ENCODE data around the gene VWF. TPM values are rescaled to one million over a fixed set of nuclear protein-coding genes. Genes with fewer than 3 reads are reported as not detected.

VWF gene
- total and polyA plus RNA-seq, 2 donors (not counting 3 experiments of a cell fraction or from before 2014, with no cell fraction given): 1,041 to 2,328 TPM

- H3K9ac ChIP-seq (replicated peaks; ENCODE audit: extremely low read depth, insufficient read depth, low read length): no peak overlapping the region
- H3K4me1 ChIP-seq (ENCODE audit: control insufficient read depth, extremely low read depth, insufficient read depth, low read length): peaks cover 5% of the 10 kb centered on the region
- no TSS peak for BruUV-seq (replicated peaks)
- H3K79me2 ChIP-seq (ENCODE audit: control insufficient read depth, insufficient read depth, low read length): no peaks in the 10 kb centered on the region
- no peaks in the 10 kb centered on the region for H3K9me1 ChIP-seq (replicated peaks; ENCODE audit: control insufficient read depth, extremely low read depth, insufficient read depth, low read length)
- ChIA-PET POLR2A (no interaction called here), CTCF (no interaction called here)
- H3K27ac ChIP-seq (ENCODE audit: insufficient read depth, low read depth, low read length): no peak overlapping the region
- H3K9me3 ChIP-seq (replicated peaks; ENCODE audit: control insufficient read depth, insufficient read depth, low read length): no peaks in the 10 kb centered on the region
- DNase-seq (ENCODE audit: low read depth, low spot score) (no peak), FAIRE-seq (peak; percentile 43)
- TF ChIP-seq EZH2 (IDR thresholded peaks at IDR 0.05; ENCODE audit: borderline replicate concordance, low read depth, low read length, severe bottlenecking) (no peak), JUN (IDR thresholded peaks at IDR 0.05; ENCODE audit: borderline replicate concordance, insufficient read depth, insufficient read length, low read depth) (no peak), POLR2A (IDR thresholded peaks at IDR 0.05; ENCODE audit: low read depth, low read length) (no peak), MYC (IDR thresholded peaks at IDR 0.05; ENCODE audit: low read depth, low read length) (no peak), POLR2AphosphoS5 (IDR thresholded peaks at IDR 0.05; ENCODE audit: insufficient read depth, low read depth, low read length) (no peak), MAX (IDR thresholded peaks at IDR 0.05; ENCODE audit: insufficient read depth, insufficient read length) (no peak), GATA2 (IDR thresholded peaks at IDR 0.05; ENCODE audit: insufficient read depth, insufficient read length, low read depth, low read length) (no peak), CTCF (IDR thresholded peaks at IDR 0.05; ENCODE audit: extremely low read depth in 1 of 2, insufficient read depth in 1 of 2, low read depth in 1 of 2, low read length in 2 of 2) (no peak), FOS (IDR thresholded peaks at IDR 0.05; ENCODE audit: borderline replicate concordance, insufficient read depth, low read length) (no peak)
- no peak overlapping the region for H3K4me2 ChIP-seq (ENCODE audit: insufficient read depth, low read length)
- H2AFZ ChIP-seq (ENCODE audit: low read depth, low read length): no peak overlapping the region
- H3K27me3 ChIP-seq (ENCODE audit: control insufficient read depth in 2 of 2, insufficient read depth in 2 of 2, low read length in 2 of 2): no peaks in the 10 kb centered on the region
- intact Hi-C loops (cut with micrococcal nuclease) (no loop called here), dilution Hi-C loops (cut with MboI; ENCODE audit: extremely low pct_ligation_motif_present, low sequenced_read_pairs) (no loop called here)
- no peak overlapping the region for H3K4me3 ChIP-seq (replicated peaks in 1 of 3; ENCODE audit: insufficient read depth in 1 of 3, low read depth in 1 of 3, low read length in 3 of 3)
- peaks cover 30 to 47% of the 10 kb centered on the region in 2 experiments for H3K36me3 ChIP-seq (ENCODE audit: control insufficient read depth in 2 of 2, extremely low read depth in 1 of 2, insufficient read depth in 2 of 2, low read length in 2 of 2)
- H4K20me1 ChIP-seq (replicated peaks; ENCODE audit: control insufficient read depth, extremely low read depth, insufficient read depth, low read length): peaks cover 19% of the 10 kb centered on the region
Measured at GRCh38 chr12:5901416-5901815, 223.1 kb downstream of the VWF start.

Measured in endothelial cell of umbilical vein (primary cell).